GM18868 (cell line): ENCODE results near the gene ATP5MC3.
"Not testable (repeated sequence)": the region's sequence is repeated elsewhere in the genome, so short reads cannot be mapped to it uniquely, and the experiment has no call there.

Source experiments
- ATAC-seq: cut with Tn5 transposase; IDR thresholded peaks from one replicate; pipeline ENCODE4 v1.9.1; 2021; ENCODE audit warnings: mild to moderate bottlenecking, moderate library complexity; ENCODE audit not compliant: unreplicated experiment

ATP5MC3 gene

DNA sequence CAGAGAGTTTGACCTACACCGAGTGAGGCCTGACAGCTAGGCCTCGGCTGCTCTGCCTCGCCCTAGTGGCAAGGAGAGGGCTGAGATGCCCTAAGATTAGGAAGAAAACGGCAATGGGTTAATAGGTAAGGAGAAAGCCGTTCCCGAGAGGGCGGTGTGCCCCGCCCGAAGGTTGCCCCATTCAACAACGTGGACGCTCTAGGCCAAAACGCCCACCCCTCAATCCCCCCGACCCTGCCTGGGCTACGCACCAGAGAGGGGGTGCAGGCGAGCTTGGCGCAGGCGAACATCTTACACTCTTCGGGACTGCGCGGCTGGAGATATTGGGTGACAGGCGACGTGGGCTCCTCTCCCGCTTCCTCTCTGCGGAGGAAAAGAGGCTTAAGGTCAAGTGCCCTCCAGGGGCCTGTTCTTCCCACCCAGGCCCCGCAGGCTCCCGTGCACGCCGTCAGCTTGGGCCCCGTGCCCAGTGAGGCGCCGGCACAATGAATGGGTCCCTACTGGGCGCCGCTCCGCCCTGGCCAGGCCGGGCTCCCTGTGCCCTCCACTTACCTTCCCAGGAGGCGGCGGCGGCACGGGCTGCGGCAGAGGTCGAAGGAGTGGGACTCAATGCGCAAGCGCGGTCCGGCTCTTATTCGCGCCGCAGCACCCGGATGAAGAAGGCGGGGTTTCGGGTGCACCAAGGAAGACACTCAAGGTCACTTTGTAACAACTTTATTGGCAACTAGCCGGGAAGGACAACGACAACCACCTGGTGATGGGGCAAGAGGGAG is at the start of gene ATP5MC3:
Gene ATP5MC3 (minus strand): TSS at position 607 of the 773 bp plus-strand sequence. CDS start 317 bp downstream, at position 290.
- ATAC-seq, result peak; percentile 87

DNA sequence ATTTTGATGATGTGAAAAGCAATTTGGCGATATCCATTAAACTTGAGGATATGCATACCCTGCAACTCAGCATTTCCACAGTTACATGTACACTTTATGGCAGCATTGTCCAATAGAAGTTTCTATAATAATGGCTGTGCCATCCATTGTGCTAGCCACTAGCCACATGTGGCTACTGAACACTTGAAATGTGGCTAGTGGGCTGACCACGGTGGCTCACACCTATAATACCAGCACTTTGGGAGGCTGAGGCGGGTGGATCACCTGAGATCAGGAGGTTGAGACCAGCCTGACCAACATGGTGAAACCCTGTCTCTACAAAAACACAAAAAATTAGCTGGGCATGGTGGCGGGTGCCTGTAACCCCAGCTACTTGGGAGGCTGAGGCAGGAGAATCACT is 47.1 kb upstream of the ATP5MC3 start:
- ATAC-seq, result not testable (repeated sequence)

DNA sequence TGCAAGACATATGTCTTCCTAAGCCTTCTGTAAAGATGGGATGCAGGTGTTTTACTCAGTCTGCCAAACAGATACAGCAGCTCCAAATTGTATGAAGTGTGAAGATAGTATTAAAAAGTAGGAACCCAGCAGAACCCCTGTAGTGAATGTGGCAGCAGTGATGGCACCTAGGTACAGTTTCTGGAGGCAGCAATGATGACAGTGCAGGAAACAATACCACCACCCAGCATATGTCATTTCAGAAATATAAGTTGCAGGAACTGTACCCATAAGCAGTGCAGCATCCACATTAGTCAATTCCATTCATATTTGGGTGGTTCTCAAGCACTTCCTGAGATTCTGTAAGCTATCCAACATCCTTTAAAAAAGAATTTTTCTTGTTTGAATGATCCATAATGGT is 46.7 kb upstream of the ATP5MC3 start:
- ATAC-seq, result no peak

DNA sequence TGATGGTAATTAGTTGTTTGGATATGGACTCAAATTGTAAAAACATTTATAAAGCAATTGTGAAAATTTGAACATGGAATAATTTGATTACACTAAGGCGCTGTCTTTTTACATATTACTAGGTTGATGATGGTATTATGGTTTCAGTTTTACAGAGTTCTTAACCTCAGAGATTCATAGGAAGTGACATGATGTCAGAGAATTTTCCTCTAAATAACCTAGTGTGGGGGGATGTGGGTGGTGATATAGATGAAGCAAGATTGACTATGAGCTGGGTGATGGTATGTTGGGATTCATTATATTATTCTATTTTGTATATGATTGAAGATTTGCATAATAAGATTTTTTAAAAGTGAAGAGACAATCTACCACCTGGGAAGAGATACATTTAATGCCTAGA is 45.9 kb upstream of the ATP5MC3 start:
- no peak for ATAC-seq

DNA sequence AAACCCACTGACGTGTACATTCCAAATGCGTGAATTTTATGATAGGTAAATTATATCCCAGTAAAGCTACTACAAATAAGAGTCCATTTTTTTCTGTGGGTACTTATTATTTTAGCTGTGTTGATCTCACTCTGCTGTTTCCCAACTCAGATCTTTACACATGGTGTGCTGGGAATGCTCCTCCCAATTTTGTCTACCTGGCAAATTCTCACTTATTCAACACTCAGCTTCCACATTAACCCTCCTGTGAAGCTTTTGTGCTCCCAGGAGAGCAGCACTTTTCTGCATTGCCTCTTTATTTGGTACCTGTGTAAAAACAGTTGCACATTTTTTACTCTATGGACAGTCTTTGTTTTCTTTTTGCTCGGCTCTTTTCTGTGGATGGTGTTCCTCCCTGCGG is 38.6 kb upstream of the ATP5MC3 start:
- no peak for ATAC-seq

DNA sequence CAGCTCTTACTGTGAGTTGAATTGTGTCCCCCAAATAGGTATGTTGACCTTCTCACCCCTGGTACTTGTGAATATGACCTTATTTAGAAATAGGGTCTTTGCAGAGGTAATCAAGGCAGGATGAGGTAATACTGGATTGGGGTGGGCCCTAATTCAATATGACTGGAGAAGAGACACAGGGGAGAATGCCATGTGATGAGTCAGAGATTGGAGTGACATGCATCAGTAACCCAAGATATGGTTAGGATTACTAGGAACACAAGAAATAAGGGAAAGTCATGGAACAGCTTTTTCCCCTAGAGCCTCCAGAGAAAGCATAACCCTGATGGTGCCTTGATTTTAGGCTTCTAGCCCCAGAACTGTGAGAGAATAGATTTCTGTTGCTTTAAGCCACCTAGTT is 37.0 kb upstream of the ATP5MC3 start:
- no peak for ATAC-seq

DNA sequence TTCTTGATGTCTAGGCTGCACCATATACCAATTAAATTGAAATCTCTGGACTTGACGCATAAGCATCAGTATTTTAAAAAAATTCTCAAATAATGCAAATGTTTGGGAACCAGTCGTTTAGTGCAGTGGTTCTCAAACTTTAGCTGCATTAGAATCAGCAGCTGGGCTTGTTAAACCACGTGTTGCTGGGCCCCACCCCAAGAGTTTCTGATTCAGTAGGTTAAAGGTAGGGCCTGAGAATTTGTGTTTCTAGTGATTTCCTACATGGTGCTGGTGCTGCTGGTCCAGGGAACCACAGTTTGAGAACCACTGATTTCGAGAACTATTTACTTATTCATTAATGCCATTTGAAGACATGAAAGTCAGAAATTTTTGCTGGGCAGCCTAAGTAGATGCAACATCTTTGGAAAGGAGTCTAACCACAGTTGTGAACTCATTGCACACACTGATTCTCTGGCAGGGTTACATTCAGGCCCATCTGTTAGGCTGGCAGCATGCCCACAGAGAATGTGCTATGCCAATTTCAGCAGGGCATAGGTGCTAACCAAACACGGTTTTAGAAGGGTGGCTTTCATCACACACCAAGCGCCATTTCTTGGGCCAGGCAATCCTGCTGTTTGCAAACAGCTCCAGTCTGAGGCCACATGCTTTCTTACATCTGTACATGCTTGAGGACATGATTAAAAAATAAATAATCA is 26.4 kb upstream of the ATP5MC3 start:
- ATAC-seq, result no peak

DNA sequence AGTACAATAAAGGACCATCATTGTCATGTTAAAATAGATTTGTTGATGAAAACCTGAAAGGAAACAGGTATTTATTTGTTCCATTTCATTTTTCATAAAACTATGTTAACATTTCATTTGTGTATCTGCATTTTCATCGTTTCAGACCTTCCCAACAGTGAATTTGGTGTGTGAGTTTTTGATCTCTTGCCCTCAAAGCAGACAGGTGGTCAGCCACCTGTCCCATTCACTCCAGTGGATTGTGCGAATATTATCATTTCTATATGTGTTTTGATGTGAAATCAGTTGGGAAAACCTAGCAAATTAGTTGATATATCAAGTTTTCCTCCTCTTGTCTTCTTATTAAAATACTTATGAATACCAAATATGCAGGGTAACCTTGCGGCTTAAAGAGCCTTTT is 25.4 kb upstream of the ATP5MC3 start:
- ATAC-seq, result no peak

DNA sequence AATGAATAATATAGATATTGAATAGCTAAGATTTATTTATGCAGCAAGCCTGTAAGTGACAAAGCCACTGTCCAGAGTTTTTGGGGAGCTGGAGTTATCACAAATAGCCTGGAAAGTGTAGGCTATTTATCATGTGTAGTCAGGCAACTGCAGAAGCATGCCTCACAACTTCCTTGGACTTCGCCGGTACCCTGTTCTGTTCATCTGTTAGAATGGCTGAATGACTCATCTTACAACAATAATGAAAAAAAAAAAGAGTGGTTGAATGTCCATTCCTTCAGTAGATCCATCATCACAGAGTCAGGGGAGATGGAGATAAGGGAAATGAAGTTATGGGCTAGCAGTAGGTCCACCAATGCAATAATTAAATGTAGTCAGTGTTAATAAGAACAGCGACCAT is 24.0 kb upstream of the ATP5MC3 start:
- no peak for ATAC-seq

DNA sequence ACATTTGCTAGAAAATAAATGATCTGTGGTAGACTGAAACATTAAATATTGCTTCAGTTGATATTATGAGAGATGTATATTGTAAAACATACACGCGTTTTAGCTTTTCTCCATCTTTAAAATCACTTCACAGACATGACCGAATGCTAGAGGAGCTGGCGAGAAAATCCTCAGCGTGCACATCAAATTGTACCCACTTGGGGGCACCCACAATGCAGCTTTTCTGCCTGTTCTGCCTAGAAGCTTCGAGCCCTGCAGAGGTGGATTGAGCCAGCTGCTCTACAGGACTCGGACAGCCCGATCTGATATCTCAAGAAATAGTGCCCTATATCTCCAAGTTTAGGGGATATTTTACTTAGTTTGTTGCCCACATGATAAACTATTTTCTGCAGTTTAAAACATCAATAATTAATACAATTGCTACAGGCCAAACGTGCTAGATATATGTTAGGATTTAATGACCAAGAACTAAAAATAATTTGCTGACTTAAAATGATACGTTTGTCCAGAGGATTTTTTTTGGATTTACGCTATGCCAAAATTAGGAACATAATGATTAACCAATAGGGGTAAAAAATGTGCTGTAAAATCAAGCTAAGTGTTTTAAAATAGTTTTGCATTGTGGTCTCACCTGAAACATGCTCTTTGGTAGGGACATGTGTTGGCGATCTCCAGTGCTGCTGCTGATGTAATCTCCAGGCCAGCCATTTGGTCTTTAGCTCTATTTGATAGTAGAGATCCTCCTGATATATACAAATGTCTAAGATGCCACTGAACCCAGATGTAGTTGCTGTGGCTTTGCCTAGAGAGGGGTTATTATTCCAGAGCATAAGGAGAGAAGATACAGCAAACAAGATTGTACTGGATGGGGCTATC is 22.3 kb upstream of the ATP5MC3 start:
- peak; percentile 97 for ATAC-seq

DNA sequence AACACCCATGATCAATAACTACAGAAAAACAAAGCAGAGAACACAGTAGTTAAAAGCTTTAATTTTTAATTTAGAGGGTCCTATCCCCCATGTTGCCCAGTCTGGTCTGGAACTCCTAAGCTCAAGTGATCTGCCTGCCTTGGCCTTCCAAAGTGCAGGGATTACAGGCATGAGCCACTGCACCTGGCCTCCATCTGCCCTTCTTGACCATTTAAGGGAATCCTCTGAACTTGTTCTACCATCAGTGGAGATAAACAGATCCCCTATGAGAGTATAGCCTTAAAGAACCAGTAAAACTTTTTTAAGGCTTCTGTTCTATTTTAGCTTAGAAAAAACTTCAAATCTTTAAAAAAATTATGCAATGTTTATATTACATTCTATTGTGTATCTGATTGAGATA is 13.5 kb upstream of the ATP5MC3 start:
- ATAC-seq, result no peak

DNA sequence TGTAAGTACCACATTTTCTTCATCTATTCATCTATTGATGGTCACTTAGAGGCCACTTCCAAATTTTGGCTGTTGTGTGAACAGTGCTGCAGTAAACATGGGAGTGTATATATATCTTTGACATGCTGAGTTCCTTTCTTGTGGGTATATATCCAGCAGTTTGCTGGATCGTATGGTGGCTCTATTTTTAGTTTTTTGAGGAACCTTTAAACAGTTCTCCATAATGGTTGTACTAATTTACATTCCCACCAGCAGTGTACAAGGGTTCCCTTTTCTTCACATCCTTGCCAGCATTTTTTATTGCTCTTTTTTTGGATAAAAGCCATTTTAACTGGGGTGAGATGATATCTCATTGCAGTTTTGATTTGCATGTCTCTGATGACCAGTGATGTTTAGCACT is 7.3 kb upstream of the ATP5MC3 start:
- ATAC-seq, result no peak

DNA sequence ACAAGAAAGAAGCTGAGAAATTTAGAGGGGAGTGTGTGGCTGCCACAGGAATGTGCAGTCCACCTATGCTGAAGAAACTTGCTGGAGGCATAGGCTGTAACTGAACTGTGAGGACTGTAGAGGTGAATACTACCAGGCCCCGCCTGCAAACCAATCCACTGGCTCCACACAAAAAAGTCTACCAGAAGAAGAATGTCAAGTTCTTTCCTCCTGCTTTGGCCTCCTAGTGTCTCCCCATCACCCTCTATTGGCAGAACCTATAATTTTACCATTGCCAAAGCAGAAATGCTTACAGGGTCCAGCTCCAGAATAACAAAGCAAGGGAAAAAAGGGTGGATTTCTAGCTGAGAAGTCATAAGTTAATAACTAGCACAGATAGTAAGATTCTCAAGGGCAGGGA is 5.9 kb upstream of the ATP5MC3 start:
- peak; percentile 94 for ATAC-seq

DNA sequence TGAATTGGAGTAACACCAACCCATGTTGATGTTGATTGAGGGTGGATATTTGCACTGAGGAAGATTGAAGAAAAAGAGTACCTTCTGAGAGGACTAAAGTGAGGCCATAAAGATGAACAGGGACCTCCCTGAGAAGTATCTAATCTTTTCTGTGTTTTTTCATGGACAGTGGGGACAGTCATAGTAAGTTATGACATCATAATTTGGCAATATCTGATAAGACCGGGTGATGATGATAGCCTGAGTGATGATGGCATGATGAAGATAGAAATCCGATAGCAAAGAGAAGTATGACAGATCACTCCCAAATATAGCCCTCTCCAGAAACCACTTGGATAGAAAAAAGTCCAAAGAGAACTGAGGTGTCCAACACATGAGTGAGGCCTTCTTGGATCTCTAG is 2.2 kb upstream of the ATP5MC3 start:
- ATAC-seq, result no peak

DNA sequence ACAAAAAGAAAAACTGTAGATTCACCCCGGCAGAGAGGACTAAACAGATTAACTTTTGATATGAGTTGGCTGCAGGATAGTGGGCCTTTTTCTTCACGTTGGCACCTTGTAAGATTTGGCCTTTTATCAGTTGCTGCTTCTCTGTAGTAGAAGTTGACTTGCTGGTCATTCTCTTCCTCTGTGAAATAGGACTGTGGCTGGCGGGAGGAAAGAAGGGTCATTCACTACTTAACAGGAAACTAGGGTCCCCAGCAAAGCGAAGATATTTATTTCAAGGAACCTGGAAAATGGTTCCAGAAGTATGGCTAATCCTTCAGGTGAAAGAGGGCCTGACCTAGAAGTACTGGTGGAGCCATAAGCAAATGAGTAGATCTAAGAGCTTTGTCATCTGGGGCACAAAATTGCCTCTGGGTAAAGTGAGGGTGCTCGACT is 383 bp upstream of the ATP5MC3 start:
- ATAC-seq, result no peak

DNA sequence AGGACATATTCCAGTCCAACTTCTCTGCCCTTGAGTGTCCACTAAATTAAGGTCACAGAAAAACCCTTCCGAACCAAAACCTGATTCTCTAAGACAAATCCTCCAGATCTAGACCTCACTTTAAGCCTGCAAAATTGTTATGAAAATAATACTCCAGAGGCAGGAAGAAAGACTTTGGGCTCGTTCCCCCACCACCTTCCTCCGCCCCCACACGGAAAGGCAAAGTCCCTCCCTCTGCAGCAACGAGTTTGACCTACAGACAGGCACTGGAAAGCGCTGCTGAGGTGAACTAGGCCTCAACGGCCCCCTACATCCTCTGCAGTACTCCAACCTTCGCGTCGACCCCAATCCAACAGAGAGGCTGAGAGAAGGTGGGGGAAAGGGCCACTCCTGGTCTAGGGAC is 808 bp downstream of the ATP5MC3 start:
- ATAC-seq, result peak; percentile 63

DNA sequence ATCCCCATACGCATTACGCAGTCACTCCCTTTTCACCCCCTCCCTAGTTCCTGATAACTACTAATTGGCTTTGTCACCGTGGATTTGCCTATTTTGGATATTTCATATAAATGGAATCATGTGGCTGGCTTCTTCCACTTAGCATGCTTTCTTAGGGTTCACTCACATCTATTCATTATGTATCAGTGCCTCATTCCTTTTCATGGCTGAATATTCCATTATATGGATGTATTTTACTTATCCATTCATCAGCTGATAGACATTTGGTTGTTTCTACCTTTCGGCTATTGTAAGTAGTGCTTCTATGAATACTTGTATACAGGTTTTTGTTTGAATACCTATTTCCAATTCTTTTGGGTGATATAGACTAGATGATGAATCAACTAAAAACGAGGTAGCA is 4.9 kb downstream of the ATP5MC3 start:
- ATAC-seq, result no peak

DNA sequence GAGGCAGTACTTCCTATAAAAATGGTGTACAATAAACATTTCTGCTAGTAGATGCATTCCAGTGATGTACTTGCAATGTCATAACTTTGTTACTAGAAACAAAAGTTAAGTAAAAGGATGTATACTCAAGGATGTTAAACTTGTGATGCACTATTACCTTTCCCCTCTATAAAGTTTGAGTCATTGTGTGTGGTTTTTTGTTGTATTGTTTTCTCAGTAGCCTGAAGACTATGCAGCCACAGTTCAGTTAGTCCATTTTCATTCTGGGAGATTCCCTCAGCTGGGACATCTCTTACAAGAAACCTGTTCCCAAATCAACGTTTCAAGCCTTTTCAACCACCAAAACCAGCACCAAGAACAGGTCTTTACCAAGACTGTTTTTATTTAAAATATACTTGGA is 5.6 kb downstream of the ATP5MC3 start:
- ATAC-seq, result no peak

DNA sequence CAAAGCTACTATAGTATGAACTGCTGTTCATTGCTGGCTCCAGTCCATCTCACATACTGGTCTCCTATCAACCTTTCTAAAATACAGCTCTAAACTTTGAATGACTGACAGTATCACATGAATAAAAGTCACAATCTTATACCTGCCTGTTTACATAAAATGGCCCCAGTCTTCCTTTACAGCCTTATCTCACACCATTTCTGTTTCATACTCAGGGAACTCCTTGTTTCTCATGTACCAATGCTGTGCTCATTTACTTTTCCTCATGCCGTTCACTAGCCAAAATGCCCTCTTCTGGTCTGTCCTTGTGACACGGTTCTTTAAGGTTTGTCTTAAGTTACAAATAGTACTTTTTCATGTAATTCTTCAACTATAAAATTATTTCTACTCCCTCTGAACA is 6.2 kb downstream of the ATP5MC3 start:
- no peak for ATAC-seq

DNA sequence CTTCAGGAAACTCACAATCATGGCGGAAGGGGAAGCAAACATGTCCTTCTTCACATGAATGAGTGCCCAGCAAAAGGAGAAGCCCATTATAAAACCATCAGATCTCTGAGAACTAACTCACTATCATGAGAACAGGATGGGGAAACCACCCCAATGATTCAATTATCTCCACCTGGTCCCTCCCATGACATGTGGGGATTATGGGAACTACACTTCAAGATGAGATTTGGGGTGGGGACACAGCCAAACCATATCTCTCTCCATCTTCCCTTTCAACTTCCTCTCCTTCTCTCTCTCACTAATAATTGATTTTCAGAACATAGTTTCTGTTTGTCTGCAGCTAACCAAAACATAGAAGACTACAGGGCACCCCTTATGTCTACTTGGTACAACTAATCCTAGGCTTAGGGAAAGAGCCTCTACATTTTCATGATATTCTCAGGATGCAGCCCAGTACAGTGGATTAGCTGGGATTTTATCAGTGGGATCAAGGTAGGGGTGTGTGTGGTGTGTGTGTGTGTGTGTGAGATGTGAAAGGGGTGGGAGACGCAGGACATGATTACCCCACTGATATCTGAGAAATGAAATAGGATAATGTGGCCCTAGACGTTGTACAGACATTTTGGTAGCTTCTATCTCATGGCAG is 10.7 kb downstream of the ATP5MC3 start:
- ATAC-seq, result no peak

DNA sequence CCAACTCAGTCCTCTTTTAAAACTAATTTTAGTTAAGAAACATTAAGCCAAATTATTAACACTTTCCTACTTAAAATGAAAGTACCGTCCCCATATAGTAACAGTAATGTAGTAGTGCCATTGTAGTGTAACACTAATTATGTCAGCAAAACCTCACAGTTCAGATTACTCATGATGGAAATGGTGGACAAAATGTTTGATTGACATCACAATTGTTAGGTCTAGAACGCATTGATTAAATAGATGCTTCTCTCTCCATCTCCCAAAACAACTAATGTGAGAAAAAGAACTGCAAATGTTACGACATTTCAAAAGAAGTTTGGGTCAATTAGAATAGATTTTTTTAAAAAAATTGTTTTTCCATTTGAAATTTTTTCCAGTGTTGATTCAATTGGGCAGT is 12.3 kb downstream of the ATP5MC3 start:
- ATAC-seq, result no peak
